ENCODE results near the gene RAPGEF2.
"Not testable (repeated sequence)": the region's sequence is repeated elsewhere in the genome, so short reads cannot be mapped to it uniquely, and the experiment has no call there.

The RAPGEF2 gene

GRCh38 chr4:159162576-159162975, 59.7 kb downstream of the RAPGEF2 start:
- DNase-seq, result no peak

- no peak for DNase-seq
Measured at GRCh38 chr4:159163521-159163920, 60.6 kb downstream of the RAPGEF2 start.

GRCh38 chr4:159169404-159170302, 66.8 kb downstream of the RAPGEF2 start:
- no peak for DNase-seq

DNA sequence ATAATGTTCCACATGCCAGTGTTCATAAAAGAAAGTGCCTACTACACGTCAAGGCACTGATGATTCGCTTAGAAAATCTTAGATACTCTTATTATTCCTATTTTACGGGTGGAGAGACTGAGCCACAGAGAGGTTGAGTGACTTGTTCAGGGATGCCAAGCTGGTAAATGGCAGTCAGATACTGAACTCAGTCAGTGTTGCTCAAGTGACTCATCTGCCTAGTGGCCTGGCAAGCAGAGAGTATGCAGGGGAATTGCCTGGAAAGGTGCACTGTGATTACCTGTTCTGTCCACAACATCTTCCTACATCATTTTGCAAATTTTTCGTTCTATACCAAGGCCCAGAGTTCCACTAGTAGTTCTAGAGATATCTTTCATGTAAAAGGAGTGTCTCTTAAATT, 68.4 kb downstream of the RAPGEF2 start:
- no peak for DNase-seq

DNA sequence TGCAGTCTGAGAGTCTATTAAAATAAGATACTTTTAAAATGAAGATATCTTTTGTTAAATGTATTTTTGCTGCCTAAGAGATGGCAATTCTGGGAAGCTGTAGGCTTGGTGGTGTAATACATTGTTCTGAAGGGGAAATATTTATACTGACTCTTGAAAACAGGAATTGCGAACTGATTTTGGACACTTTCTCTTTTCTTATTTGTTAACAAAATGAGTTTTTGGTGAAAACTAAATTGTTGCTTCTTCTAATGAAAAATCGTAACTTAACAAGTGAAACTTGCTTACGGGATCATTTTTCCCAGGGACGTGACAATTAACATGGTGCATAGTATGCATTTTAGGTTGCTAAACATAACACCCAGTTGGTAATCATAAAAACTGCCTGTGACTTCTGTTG, 71.0 kb downstream of the RAPGEF2 start:
- DNase-seq, result no peak

- DNase-seq, result no peak
Measured at GRCh38 chr4:159174645-159175084, 71.8 kb downstream of the RAPGEF2 start.

DNA sequence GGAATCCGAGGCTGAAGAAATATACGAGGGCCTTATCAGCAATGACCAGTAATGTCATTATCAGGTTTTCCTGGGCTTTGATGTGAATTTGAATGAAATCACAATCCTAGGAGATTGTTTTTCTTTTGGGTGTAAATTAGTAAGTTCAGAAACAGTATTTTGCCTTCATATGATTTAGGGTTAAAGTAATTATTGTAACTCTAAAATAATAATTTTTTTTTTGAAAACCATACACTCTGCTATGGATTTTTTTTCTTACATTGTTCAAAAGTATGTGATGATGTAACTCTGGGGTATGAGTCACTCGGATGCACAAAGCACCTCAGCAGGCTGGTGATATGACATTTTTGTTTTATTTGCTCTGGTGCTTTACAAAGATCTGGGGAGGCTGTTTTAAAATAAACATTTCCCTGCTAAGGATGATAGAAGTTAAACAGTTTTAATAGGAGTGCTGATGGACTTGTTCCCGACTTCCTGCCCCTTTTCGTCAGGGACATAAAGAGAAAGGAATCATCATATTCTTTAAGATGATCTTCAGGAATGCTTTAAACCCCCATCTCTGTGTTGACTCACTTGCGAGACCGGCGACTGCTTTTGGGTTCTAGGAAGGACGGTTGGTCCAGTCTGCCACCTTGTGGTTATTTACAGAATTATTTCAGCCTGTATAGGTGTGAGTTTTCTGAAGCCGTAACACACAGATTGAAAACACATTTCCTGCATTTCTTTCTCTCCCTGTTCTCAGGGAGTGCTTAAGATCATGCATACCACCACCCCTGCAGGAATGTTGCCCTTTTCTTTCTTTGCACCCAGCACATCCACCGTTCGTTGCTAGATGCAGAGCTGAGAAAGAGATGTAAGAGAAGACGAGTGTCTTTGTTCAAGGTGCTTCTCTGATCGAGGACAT, 72.5 kb downstream of the RAPGEF2 start:
- peak in 12 of 14 donors; percentile 8 to 76 (median 33) for DNase-seq

DNA sequence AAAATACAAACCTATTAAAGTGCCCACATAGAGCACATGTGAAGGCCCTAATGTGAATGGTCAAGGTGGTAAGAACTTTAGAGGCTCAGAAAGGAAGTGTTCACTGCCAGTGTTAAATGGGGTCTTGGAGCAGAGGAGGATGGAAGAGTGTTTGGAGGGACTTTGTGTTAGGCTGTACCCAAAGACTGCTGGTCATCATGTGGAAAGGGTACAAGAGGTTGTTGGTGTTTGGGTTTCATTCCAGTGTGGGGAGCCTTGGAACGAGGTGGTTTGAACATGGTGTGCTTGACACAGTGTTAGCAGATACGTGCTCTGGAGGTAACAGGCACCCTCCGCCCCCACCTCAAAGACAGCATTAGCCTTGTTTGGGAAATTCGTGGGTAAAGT, 73.1 kb downstream of the RAPGEF2 start:
- peak in 1 of 14 donors; percentile 40 for DNase-seq

DNA sequence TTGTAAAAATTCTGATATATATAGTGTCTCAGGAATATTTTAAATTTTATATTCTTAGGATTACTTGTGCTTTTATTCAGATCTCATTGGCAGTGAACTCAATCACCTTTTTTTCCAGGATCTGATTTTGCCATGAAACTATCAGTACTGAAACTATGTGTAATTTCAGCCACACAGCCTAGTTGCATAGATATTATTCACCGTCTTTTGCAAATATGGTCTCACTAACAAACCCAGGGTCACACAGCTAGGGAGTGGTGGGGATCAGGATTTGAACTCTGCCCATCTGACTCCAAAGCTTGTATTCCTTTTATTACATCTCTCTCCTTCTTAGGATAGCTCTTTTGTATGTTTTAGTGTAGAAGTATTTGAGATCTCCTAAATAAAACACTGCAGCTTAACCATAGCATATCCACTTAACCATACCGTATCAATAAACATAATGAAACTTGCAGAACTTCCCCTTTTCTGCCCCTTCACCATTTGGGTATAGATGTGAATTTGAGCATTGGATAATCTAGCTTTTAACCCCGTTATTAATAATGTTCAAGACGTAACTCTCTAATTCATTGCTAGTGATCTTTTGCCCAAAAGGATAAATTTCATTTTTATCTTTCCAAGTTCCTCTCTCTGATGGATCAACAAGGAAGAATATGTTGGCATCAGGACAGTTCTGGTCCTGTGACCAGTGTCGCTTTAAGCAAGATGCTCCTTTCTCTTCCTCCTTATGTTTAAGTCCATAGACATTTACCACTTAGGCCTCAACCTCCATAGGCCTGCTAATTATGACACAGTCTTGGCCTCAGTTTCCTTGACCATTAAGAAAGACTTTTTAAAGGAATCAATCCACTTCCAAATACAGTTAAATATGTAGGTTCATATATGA, 74.6 kb downstream of the RAPGEF2 start:
- no peak for DNase-seq

GRCh38 chr4:159178151-159178546, 75.3 kb downstream of the RAPGEF2 start:
- DNase-seq, result no peak

GRCh38 chr4:159178979-159179969, 76.4 kb downstream of the RAPGEF2 start:
- no peak for DNase-seq

- DNase-seq, result not testable (repeated sequence)
Measured at GRCh38 chr4:159183885-159184605, 81.2 kb downstream of the RAPGEF2 start.

GRCh38 chr4:159185591-159186023, 82.7 kb downstream of the RAPGEF2 start:
- no peak for DNase-seq

- no peak for DNase-seq
Measured at GRCh38 chr4:159188646-159189045, 85.8 kb downstream of the RAPGEF2 start.

GRCh38 chr4:159190651-159191050, 87.8 kb downstream of the RAPGEF2 start:
- no peak for DNase-seq

DNA sequence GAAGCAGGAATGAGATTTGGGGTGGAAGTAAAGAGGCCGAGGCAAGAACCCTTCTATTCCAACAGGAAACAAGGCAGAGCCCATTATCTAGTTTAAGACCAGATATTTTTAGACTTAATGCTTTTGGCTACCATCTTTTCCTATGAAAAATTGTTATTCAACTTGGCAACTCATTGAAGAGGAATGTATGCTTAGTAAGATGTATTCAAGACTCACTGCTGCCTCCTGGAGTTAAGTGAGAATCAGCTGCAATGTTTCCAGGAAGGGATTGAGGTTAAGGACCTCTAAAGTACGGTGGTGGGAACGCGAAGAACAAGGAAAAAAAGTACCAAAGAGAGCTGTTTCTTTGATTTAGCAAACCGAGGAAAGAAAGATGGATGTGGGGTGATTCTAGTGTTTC, 89.1 kb downstream of the RAPGEF2 start:
- DNase-seq, result no peak

- no peak for DNase-seq
Measured at GRCh38 chr4:159193046-159193620, 90.3 kb downstream of the RAPGEF2 start.

DNA sequence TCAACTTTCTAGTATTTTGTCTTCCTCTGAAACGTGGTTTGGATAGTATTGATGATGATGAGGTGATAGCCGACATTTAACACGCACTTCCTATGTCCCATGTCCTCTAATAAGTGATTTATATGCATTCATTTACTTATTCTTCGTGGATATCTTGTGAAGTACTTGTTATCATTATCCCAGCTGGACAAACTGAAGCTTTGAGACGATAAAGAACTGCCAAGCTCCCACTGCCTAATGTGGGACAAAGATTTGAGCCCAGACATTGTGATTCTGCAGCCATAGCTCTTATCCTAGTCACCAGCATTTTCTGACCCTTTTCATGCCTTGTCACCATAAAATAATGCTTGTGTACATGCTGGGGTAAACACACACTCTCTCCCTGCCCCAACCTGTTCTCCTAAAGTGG, 92.5 kb downstream of the RAPGEF2 start:
- DNase-seq, result no peak

- DNase-seq, result peak in 1 of 14 donors; percentile 26
Measured at GRCh38 chr4:159197260-159197884, 94.5 kb downstream of the RAPGEF2 start.
